ENCODE data around the gene SLC15A1.

Gene SLC15A1

DNA sequence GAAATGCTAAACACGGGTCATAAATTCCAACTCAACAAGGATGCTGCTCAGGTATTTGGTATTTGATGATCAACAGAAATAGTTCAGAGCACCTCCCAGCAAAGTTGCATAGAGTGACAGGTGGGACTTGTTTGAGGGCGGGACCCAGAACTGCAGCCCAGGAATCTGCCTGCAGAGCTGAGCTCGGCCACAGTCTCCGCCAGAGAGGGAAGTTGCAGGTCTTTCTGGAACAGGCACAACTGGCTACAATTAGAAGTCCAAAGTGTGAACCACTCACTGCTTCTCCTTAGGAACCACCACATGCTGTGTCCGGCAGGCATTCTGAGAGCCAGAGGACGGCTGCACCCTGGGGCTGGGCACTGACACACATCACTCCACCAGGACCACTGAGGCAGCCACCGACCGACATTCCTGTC is 1.1 kb downstream of the SLC15A1 start:
- TF ChIP-seq, protein P1, sequence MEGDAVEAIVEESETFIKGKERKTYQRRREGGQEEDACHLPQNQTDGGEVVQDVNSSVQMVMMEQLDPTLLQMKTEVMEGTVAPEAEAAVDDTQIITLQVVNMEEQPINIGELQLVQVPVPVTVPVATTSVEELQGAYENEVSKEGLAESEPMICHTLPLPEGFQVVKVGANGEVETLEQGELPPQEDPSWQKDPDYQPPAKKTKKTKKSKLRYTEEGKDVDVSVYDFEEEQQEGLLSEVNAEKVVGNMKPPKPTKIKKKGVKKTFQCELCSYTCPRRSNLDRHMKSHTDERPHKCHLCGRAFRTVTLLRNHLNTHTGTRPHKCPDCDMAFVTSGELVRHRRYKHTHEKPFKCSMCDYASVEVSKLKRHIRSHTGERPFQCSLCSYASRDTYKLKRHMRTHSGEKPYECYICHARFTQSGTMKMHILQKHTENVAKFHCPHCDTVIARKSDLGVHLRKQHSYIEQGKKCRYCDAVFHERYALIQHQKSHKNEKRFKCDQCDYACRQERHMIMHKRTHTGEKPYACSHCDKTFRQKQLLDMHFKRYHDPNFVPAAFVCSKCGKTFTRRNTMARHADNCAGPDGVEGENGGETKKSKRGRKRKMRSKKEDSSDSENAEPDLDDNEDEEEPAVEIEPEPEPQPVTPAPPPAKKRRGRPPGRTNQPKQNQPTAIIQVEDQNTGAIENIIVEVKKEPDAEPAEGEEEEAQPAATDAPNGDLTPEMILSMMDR (IDR thresholded peaks at IDR 0.05; ENCODE audit: insufficient read depth, low read length, poor library complexity, severe bottlenecking), result no peak
- no peaks in the 10 kb centered on the region for H3K27me3 ChIP-seq (replicated peaks; ENCODE audit: control insufficient read depth, insufficient read depth, low read length)
- H3K4me3 ChIP-seq (replicated peaks; ENCODE audit: low read depth, low read length), result no peak overlapping the region
- DNase-seq (ENCODE audit: extremely low read depth, insufficient read length), result no peak
- no peaks in the 10 kb centered on the region for H3K36me3 ChIP-seq (ENCODE audit: control insufficient read depth, insufficient read depth, low read length)

DNA sequence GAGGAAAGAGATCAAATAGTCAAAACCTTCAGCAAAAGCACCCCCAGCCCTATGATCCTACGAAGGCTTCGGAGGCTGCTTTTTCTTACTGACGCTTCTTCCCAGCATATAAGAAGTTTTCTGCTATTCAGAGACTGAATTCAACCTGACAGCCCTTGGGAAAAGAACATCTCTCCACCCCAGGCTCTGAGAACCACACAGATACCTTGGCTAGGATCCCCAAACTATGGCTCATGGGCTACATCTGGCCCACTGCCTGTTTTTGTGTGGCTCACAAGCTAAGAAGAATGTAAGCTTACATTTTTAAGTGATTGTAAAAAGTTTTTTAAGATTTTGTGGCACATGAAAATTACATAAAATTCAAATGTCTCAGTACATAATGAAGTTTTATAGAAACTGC is 3.0 kb downstream of the SLC15A1 start:
- TF ChIP-seq, protein P1 (IDR thresholded peaks at IDR 0.05; ENCODE audit: insufficient read depth, low read length, poor library complexity, severe bottlenecking), result no peak
- Histone ChIP-seq H3K4me3 (replicated peaks; ENCODE audit: low read depth, low read length) (no peak overlapping the region), H3K36me3 (ENCODE audit: control insufficient read depth, insufficient read depth, low read length) (no peaks in the 10 kb centered on the region), H3K27me3 (replicated peaks; ENCODE audit: control insufficient read depth, insufficient read depth, low read length) (no peaks in the 10 kb centered on the region)
- no peak for DNase-seq (ENCODE audit: extremely low read depth, insufficient read length)

DNA sequence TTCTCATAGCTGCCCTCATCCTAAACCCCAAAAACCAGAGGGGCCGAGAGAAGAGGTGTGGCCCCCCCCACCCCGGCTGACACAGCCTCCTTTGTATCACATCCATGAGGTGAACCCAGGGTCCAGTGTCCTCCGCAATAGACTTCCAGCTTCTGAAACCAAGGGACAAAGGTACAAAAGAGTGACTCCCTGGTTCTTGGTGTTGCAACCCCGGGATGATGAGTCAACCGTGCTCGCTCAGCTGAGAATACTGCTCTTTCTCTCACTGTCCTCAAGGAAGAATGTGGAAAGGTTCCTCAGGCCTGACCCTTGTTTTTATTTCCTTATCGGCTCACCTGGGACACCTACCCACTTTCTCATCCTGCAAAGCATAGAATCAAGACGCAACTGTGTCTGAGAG is 5.5 kb downstream of the SLC15A1 start:
- Histone ChIP-seq H3K4me3 (replicated peaks; ENCODE audit: low read depth, low read length) (no peak overlapping the region), H3K36me3 (ENCODE audit: control insufficient read depth, insufficient read depth, low read length) (no peaks in the 10 kb centered on the region), H3K27me3 (replicated peaks; ENCODE audit: control insufficient read depth, insufficient read depth, low read length) (no peaks in the 10 kb centered on the region)
- TF ChIP-seq, protein P1 (IDR thresholded peaks at IDR 0.05; ENCODE audit: insufficient read depth, low read length, poor library complexity, severe bottlenecking), result no peak
- no peak for DNase-seq (ENCODE audit: extremely low read depth, insufficient read length)

DNA sequence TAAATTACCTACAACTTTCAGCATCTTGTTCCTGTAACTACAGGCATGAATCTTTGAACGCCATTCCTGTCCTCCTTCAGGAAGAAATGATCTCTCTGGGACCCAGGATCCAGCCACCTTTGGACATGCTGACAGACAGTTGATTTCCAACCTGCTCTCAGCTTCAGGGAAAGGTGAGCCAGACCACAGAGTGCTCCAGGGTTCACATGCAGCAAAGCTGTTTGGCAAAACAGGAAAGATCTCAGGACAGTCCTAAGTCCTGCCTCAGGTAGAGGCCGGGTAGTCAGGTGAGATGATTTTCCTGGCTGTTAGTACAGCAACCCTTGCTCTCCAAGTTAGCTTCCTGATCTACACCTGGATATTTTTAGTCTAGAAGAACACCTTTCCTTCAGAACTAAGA is 9.1 kb downstream of the SLC15A1 start:
- TF ChIP-seq, protein P1 (IDR thresholded peaks at IDR 0.05; ENCODE audit: insufficient read depth, low read length, poor library complexity, severe bottlenecking), result no peak
- H3K27me3 ChIP-seq (replicated peaks; ENCODE audit: control insufficient read depth, insufficient read depth, low read length), result no peaks in the 10 kb centered on the region
- no peak overlapping the region for H3K4me3 ChIP-seq (replicated peaks; ENCODE audit: low read depth, low read length)
- H3K36me3 ChIP-seq (ENCODE audit: control insufficient read depth, insufficient read depth, low read length), result no peaks in the 10 kb centered on the region
- DNase-seq (ENCODE audit: extremely low read depth, insufficient read length), result no peak

DNA sequence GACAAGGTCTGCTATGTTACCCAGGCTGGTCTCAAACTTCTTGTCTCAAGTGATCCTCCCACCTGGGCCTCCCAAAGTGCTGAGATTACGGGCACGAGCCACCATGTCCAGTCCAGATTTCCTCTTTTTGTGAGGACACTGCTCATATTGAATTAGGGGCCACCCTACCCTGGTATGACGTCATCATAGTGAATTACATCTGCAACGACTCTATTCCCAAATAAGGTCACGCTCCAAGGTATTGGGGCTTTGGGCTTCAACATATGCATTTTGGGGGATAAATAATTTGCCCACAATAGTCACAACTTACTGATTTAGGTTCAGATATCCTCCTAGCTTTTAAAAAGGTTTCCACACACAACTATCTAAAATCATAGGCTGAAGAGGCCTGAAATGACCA is 9.5 kb downstream of the SLC15A1 start:
- TF ChIP-seq, protein P1 (IDR thresholded peaks at IDR 0.05; ENCODE audit: insufficient read depth, low read length, poor library complexity, severe bottlenecking), result no peak
- Histone ChIP-seq H3K36me3 (ENCODE audit: control insufficient read depth, insufficient read depth, low read length) (no peaks in the 10 kb centered on the region), H3K27me3 (replicated peaks; ENCODE audit: control insufficient read depth, insufficient read depth, low read length) (no peaks in the 10 kb centered on the region), H3K4me3 (replicated peaks; ENCODE audit: low read depth, low read length) (no peak overlapping the region)
- DNase-seq (ENCODE audit: extremely low read depth, insufficient read length), result no peak

DNA sequence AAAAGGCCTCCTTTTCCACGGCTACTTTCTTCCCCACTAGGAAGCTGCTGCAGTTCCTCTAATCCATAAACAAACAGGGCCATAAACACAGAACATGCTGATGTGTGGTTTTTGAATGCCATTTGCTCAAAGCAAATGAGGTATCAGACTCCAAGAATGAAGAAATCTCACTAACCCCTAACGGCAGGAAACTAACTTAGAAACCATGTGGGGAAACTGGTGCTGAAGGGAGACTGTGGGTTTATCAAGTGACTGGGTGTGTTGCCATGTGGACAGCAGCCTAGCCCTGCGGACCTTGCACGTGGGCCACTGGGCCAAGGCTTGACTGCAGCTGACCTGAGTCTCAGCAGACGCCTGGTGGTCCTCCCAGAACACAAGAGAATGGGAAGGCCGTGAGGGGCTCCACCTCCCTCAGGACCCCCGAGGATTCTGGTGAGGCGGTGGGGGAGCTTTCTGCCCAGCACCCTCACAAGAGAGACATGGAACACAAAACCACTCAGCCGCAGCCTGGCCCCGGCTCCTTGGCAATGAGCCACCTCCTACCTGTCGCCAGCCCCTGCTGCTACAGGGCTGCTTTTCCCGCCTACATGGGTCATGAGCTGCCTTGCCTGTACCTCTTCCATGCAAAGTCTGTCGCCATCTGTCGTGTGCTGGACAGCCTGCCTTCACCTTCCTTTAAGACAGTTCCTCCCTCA is 10.6 kb downstream of the SLC15A1 start:
- TF ChIP-seq, protein P1 (IDR thresholded peaks at IDR 0.05; ENCODE audit: insufficient read depth, low read length, poor library complexity, severe bottlenecking), result no peak
- no peaks in the 10 kb centered on the region for H3K27me3 ChIP-seq (replicated peaks; ENCODE audit: control insufficient read depth, insufficient read depth, low read length)
- DNase-seq (ENCODE audit: extremely low read depth, insufficient read length), result no peak
- no peaks in the 10 kb centered on the region for H3K36me3 ChIP-seq (ENCODE audit: control insufficient read depth, insufficient read depth, low read length)
- H3K4me3 ChIP-seq (replicated peaks; ENCODE audit: low read depth, low read length), result no peak overlapping the region

Data from GM06990 (cell line).